Neural progenitor cell (in vitro differentiated cells): ENCODE measurements around the gene SCYL2. TPM values are rescaled to one million over a fixed set of nuclear protein-coding genes. Genes with fewer than 3 reads are reported as not detected.

Source experiments
- DNase-seq: peaks from one replicate; pipeline ENCODE4 v3.0.0-alpha.2; 2016; ENCODE audit warnings: low spot score
- H2AFZ ChIP-seq: fragments of 200-600 bp; sonication (generic); replicated peaks from 2 replicates; pipeline ENCODE4 v1.6.1; 2016; ENCODE audit warnings: antibody characterized with exemption
- H3F3A ChIP-seq: fragments of 200-600 bp; sonication (generic); 2 replicates; pipeline ENCODE4 v1.6.1; 2016; ENCODE audit warnings: antibody characterized with exemption, low read depth
- H3K27ac ChIP-seq: fragments of 200-600 bp; sonication (generic); 2 replicates; pipeline ENCODE4 v1.5.1; 2016; ENCODE audit warnings: mild to moderate bottlenecking
- H3K27me3 ChIP-seq: fragments of 200-600 bp; sonication (generic); 2 replicates; pipeline ENCODE4 v1.6.1; 2016; ENCODE audit warnings: mild to moderate bottlenecking, moderate library complexity
- H3K36me3 ChIP-seq: fragments of 200-600 bp; sonication (generic); 2 replicates; pipeline ENCODE4 v1.5.1; 2016
- H3K4me1 ChIP-seq: fragments of 200-600 bp; sonication (generic); 2 replicates; pipeline ENCODE4 v1.6.1; 2016; ENCODE audit warnings: mixed run types
- H3K4me2 ChIP-seq: fragments of 200-600 bp; sonication (generic); 2 replicates; pipeline ENCODE4 v1.6.1; 2016
- H3K4me3 ChIP-seq: fragments of 200-600 bp; sonication (generic); 2 replicates; pipeline ENCODE4 v1.5.1; 2016
- H3K79me2 ChIP-seq: fragments of 200-600 bp; sonication (generic); 2 replicates; pipeline ENCODE4 v1.6.1; 2016; ENCODE audit warnings: low read depth
- H3K9ac ChIP-seq: fragments of 200-600 bp; sonication (generic); 2 replicates; pipeline ENCODE4 v1.6.1; 2016
- H3K9me3 ChIP-seq: fragments of 200-600 bp; sonication (generic); 2 replicates; pipeline ENCODE4 v1.5.1; 2016; ENCODE audit warnings: low read depth
- H4K20me1 ChIP-seq: fragments of 200-600 bp; sonication (generic); 2 replicates; pipeline ENCODE4 v1.6.1; 2016; ENCODE audit warnings: low read depth
- H3K27ac Mint-ChIP-seq: 3 replicates; pipeline ENCODE4 v1.8.0; 2021; ENCODE audit warnings: mixed read lengths
- H3K27me3 Mint-ChIP-seq: 2 replicates; pipeline ENCODE4 v1.8.0; 2022; ENCODE audit warnings: low read depth, mild to moderate bottlenecking, inconsistent platforms, moderate library complexity, mixed read lengths; ENCODE audit not compliant: insufficient read depth
- H3K36me3 Mint-ChIP-seq: 3 replicates; pipeline ENCODE4 v1.8.0; 2021; ENCODE audit warnings: mixed read lengths
- H3K4me1 Mint-ChIP-seq: 3 replicates; pipeline ENCODE4 v1.8.0; 2021; ENCODE audit warnings: mixed read lengths
- H3K4me3 Mint-ChIP-seq: 3 replicates; pipeline ENCODE4 v1.8.0; 2021; ENCODE audit warnings: mild to moderate bottlenecking, moderate library complexity, mixed read lengths
- H3K9me3 Mint-ChIP-seq: 3 replicates; pipeline ENCODE4 v1.8.0; 2020; ENCODE audit warnings: mixed read lengths
- EZH2 ChIP-seq: fragments of 200-600 bp; sonication (generic); IDR thresholded peaks from 2 replicates; pipeline ENCODE4 v1.6.1; 2017; ENCODE audit warnings: antibody characterized with exemption, mild to moderate bottlenecking, moderate library complexity
- EZH2phosphoT487 ChIP-seq: fragments of 200-600 bp; sonication (generic); IDR thresholded peaks from 2 replicates; pipeline ENCODE4 v1.6.1; 2017; ENCODE audit warnings: antibody characterized with exemption
- total RNA-seq: library from RNA; depleted of rRNA; stranded (reverse); fragments of >200 nt; gene quantifications from 2 replicates; pipeline ENCODE4 v1.2.3, GENCODE V29; 2015; ENCODE audit warnings: low replicate concordance
- TF ChIP-seq, protein P1 (sequence below): fragments of 200-600 bp; sonication (generic); IDR thresholded peaks from 2 replicates; pipeline ENCODE4 v1.5.1; 2017; ENCODE audit warnings: antibody characterized with exemption, mild to moderate bottlenecking

Gene SCYL2
- total RNA-seq, 1 donor from 2014 or later: 151 TPM

DNA sequence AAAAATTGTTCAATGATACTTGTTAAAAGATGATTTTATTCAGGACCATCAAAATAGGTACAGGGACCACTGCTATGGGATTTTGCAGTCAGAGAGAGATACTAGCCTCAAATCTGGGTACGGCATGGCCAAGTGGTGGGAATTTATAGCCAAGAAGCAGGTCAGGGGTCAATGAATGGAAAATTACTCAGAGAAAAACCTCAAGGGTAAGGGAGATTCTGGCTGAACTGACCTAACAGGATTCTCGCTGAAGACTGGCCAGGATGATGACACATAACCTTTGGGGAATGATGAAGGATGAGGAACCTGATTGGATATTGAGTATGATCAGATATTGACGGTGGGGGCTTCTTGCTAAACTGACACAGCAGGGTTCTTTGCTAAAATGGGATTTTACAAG lies 32.8 kb upstream of the SCYL2 start:
- Mint-ChIP-seq H3K4me3 (no peak overlapping the region), H3K27me3 (no peaks in the 10 kb centered on the region), H3K9me3 (no peaks in the 10 kb centered on the region), H3K4me1 (peaks cover 3% of the 10 kb centered on the region), H3K27ac (no peak overlapping the region), H3K36me3 (peaks cover 2% of the 10 kb centered on the region)
- Histone ChIP-seq H4K20me1 (no peaks in the 10 kb centered on the region), H3K4me1 (no peaks in the 10 kb centered on the region), H3F3A (no peaks in the 10 kb centered on the region), H3K9me3 (no peaks in the 10 kb centered on the region), H3K4me3 (no peak overlapping the region), H3K4me2 (no peak overlapping the region), H3K27ac (no peak overlapping the region), H3K79me2 (no peaks in the 10 kb centered on the region), H3K27me3 (no peaks in the 10 kb centered on the region), H3K36me3 (no peaks in the 10 kb centered on the region), H3K9ac (no peak overlapping the region), H2AFZ (no peak overlapping the region)
- TF ChIP-seq EZH2phosphoT487 (no peak), EZH2 (no peak)
- no peak for DNase-seq

- Mint-ChIP-seq H3K36me3 (peaks cover 2% of the 10 kb centered on the region), H3K4me3 (no peak overlapping the region), H3K27me3 (no peaks in the 10 kb centered on the region), H3K9me3 (no peaks in the 10 kb centered on the region), H3K27ac (no peak overlapping the region), H3K4me1 (peaks cover 3% of the 10 kb centered on the region)
- DNase-seq: peak; percentile 31
- Histone ChIP-seq H4K20me1 (no peaks in the 10 kb centered on the region), H3K9me3 (no peaks in the 10 kb centered on the region), H3K4me3 (no peak overlapping the region), H3K27me3 (no peaks in the 10 kb centered on the region), H3K36me3 (no peaks in the 10 kb centered on the region), H3K4me1 (no peaks in the 10 kb centered on the region), H3K79me2 (no peaks in the 10 kb centered on the region), H3K4me2 (no peak overlapping the region), H3K27ac (no peak overlapping the region), H3K9ac (no peak overlapping the region), H2AFZ (no peak overlapping the region), H3F3A (no peaks in the 10 kb centered on the region)
- TF ChIP-seq EZH2phosphoT487 (no peak), EZH2 (no peak)
- TF ChIP-seq, protein P1, sequence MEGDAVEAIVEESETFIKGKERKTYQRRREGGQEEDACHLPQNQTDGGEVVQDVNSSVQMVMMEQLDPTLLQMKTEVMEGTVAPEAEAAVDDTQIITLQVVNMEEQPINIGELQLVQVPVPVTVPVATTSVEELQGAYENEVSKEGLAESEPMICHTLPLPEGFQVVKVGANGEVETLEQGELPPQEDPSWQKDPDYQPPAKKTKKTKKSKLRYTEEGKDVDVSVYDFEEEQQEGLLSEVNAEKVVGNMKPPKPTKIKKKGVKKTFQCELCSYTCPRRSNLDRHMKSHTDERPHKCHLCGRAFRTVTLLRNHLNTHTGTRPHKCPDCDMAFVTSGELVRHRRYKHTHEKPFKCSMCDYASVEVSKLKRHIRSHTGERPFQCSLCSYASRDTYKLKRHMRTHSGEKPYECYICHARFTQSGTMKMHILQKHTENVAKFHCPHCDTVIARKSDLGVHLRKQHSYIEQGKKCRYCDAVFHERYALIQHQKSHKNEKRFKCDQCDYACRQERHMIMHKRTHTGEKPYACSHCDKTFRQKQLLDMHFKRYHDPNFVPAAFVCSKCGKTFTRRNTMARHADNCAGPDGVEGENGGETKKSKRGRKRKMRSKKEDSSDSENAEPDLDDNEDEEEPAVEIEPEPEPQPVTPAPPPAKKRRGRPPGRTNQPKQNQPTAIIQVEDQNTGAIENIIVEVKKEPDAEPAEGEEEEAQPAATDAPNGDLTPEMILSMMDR: peak; percentile 69
These were observed 32.2 kb upstream of the SCYL2 start for GRCh38 chr12:100234591-100235304.

DNA sequence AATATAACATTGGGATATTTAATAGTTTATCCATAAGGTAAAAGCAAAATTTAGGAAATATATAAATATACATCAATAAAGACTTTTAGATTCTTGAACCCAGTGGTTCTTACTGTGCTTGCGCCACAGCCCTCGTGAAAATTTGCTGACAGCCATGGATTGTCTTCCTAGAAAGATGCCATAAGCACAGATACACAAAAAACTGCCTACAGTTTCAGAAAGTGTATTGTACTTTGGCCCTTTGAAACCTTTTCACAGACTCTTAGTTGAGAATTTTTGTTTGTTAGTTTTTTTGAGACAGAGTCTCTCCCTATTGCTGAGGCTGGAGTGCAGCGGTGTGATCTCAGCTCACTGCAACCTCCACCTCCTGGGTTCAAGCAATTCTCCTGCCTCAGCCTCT lies 28.2 kb upstream of the SCYL2 start:
- Histone ChIP-seq H3K4me1 (no peaks in the 10 kb centered on the region), H3K4me3 (no peak overlapping the region), H3K36me3 (no peaks in the 10 kb centered on the region), H4K20me1 (no peaks in the 10 kb centered on the region), H2AFZ (no peak overlapping the region), H3K4me2 (no peak overlapping the region), H3F3A (no peaks in the 10 kb centered on the region), H3K27me3 (no peaks in the 10 kb centered on the region), H3K9ac (no peak overlapping the region), H3K79me2 (no peaks in the 10 kb centered on the region), H3K27ac (no peak overlapping the region), H3K9me3 (no peaks in the 10 kb centered on the region)
- Mint-ChIP-seq H3K9me3 (no peaks in the 10 kb centered on the region), H3K4me1 (peaks cover 3% of the 10 kb centered on the region), H3K4me3 (no peak overlapping the region), H3K36me3 (peaks cover 2% of the 10 kb centered on the region), H3K27ac (no peak overlapping the region), H3K27me3 (no peaks in the 10 kb centered on the region)
- no peak for TF ChIP-seq EZH2phosphoT487
- TF ChIP-seq, protein P1: no peak
- no peak for TF ChIP-seq EZH2
- DNase-seq: no peak

DNA sequence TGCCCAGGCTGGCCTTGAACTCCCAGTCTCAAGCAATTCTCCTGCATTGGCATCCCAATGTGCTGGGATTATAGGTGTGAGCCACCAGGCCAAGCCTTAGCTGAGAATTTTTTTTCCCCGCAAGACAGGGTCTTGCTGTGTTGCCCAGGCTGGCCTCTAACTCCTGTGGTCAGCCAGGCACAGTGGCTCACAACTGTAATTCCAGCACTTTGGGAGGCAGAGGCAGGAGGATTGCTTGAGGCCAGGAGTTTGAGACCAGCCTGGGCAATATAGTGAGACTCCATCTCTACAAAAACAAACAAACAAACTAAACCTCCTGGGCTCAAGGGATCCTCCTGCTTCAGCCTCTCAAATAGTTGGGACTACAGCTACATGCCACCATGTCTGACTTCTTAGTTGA lies 27.4 kb upstream of the SCYL2 start:
- Mint-ChIP-seq H3K4me1 (no peaks in the 10 kb centered on the region), H3K27ac (no peak overlapping the region), H3K27me3 (no peaks in the 10 kb centered on the region), H3K9me3 (no peaks in the 10 kb centered on the region), H3K4me3 (no peak overlapping the region), H3K36me3 (peaks cover 2% of the 10 kb centered on the region)
- Histone ChIP-seq H3K9ac (no peak overlapping the region), H3K79me2 (no peaks in the 10 kb centered on the region), H3K4me1 (no peaks in the 10 kb centered on the region), H2AFZ (no peak overlapping the region), H3K27ac (no peak overlapping the region), H3K4me2 (no peak overlapping the region), H3K9me3 (no peaks in the 10 kb centered on the region), H4K20me1 (no peaks in the 10 kb centered on the region), H3K27me3 (no peaks in the 10 kb centered on the region), H3K4me3 (no peak overlapping the region), H3F3A (no peaks in the 10 kb centered on the region), H3K36me3 (no peaks in the 10 kb centered on the region)
- TF ChIP-seq, protein P1: no peak
- TF ChIP-seq EZH2 (no peak), EZH2phosphoT487 (no peak)
- DNase-seq: no peak
